ENCODE measurements around the gene EAF2.

GRCh38 chr3:121786485-121786884, 48.5 kb upstream of the EAF2 start:
- TF ChIP-seq CTCF (IDR thresholded peaks at IDR 0.05; ENCODE audit: low read depth, low read length, poor library complexity, severe bottlenecking) (no peak), EZH2phosphoT487 (IDR thresholded peaks at IDR 0.05; ENCODE audit: borderline replicate concordance, low read length) (no peak)

Data from DOHH2 (cell line).